A549 (cell line): Measurements from ENCODE around the gene TESPA1.

Experiments
- CHD2 ChIP-seq: fragments of 150-350 bp; IDR thresholded peaks from 2 replicates; pipeline ENCODE4 v1.6.1; 2014; ENCODE audit warnings: low read length; ENCODE audit not compliant: partially characterized antibody
- CTCF ChIP-seq: fragments of >200 bp; sonication (Bioruptor Twin); formaldehyde crosslinking; IDR thresholded peaks from 3 replicates; pipeline ENCODE4 v1.5.1; 2016
- EP300 ChIP-seq, 2 experiments: fragments of >200 bp; sonication (Bioruptor Twin); formaldehyde crosslinking; IDR thresholded peaks; 2 replicates in 1 of 2; 3 replicates in 1 of 2; pipeline ENCODE4 v1.6.1; 2016 to 2017
- MAFK ChIP-seq: fragments of 450-650 bp; IDR thresholded peaks from 2 replicates; pipeline ENCODE4 v1.6.1; 2014; ENCODE audit not compliant: partially characterized antibody
- POLR2A ChIP-seq: IDR thresholded peaks from 2 replicates; pipeline ENCODE4 v1.6.1; 2012; ENCODE audit warnings: mild to moderate bottlenecking, low read length
- TP53 ChIP-seq: fragments of 250-450 bp; sonication (Bioruptor Pico); IDR thresholded peaks from 2 replicates; pipeline ENCODE4 v1.5.0; 2021; ENCODE audit warnings: mild to moderate bottlenecking, moderate library complexity
- USF2 ChIP-seq: fragments of 450-650 bp; IDR thresholded peaks from 2 replicates; pipeline ENCODE4 v1.6.1; 2014; ENCODE audit warnings: antibody characterized with exemption

- TF ChIP-seq TP53 (CRISPR knock-in tag) (no peak), CTCF (no peak), MAFK (no peak), USF2 (no peak), CHD2 (no peak), EP300 (IDR thresholded peaks at IDR 0.05) (no peak), POLR2A (no peak)
These were observed 47.8 kb downstream of the TESPA1 start for GRCh38 chr12:54936736-54937135.
